ENCODE data around the gene ABCA2.

ABCA2 gene

GRCh38 chr9:137040568-137040967, 12.5 kb upstream of the ABCA2 start:
- no peak for TF ChIP-seq ESRRG (CRISPR knock-in tag; IDR thresholded peaks at IDR 0.05)
- no peak for TF ChIP-seq CSDC2 (CRISPR knock-in tag; IDR thresholded peaks at IDR 0.05)
- no peak for TF ChIP-seq TCF4 (CRISPR knock-in tag; IDR thresholded peaks at IDR 0.05; ENCODE audit: borderline replicate concordance)
- TF ChIP-seq POU6F1 (CRISPR knock-in tag; IDR thresholded peaks at IDR 0.05; ENCODE audit: borderline replicate concordance, low read depth): no peak
- TF ChIP-seq CREB5 (CRISPR knock-in tag; IDR thresholded peaks at IDR 0.05; ENCODE audit: low read depth): no peak
- no peak for TF ChIP-seq GLIS3 (CRISPR knock-in tag; IDR thresholded peaks at IDR 0.05)
- no peak for TF ChIP-seq PATZ1 (CRISPR knock-in tag; IDR thresholded peaks at IDR 0.05; ENCODE audit: borderline replicate concordance)
- no peak for TF ChIP-seq ZC3H10 (CRISPR knock-in tag; IDR thresholded peaks at IDR 0.05)
- TF ChIP-seq RARB (CRISPR knock-in tag; IDR thresholded peaks at IDR 0.05): no peak
- TF ChIP-seq ZFP3 (CRISPR knock-in tag; IDR thresholded peaks at IDR 0.05): no peak
- no peak for TF ChIP-seq ARNTL (CRISPR knock-in tag; IDR thresholded peaks at IDR 0.05; ENCODE audit: borderline replicate concordance, low read depth)
- no peak for TF ChIP-seq ZNF70 (CRISPR knock-in tag; IDR thresholded peaks at IDR 0.05)
- no peak for TF ChIP-seq PPARA (CRISPR knock-in tag; IDR thresholded peaks at IDR 0.05; ENCODE audit: borderline replicate concordance)
- no peak for TF ChIP-seq ZNF565 (CRISPR knock-in tag; conservative IDR thresholded peaks at IDR 0.05; ENCODE audit: low read depth)
- TF ChIP-seq ZNF8 (CRISPR knock-in tag; IDR thresholded peaks at IDR 0.05): no peak
- TF ChIP-seq, protein P1, sequence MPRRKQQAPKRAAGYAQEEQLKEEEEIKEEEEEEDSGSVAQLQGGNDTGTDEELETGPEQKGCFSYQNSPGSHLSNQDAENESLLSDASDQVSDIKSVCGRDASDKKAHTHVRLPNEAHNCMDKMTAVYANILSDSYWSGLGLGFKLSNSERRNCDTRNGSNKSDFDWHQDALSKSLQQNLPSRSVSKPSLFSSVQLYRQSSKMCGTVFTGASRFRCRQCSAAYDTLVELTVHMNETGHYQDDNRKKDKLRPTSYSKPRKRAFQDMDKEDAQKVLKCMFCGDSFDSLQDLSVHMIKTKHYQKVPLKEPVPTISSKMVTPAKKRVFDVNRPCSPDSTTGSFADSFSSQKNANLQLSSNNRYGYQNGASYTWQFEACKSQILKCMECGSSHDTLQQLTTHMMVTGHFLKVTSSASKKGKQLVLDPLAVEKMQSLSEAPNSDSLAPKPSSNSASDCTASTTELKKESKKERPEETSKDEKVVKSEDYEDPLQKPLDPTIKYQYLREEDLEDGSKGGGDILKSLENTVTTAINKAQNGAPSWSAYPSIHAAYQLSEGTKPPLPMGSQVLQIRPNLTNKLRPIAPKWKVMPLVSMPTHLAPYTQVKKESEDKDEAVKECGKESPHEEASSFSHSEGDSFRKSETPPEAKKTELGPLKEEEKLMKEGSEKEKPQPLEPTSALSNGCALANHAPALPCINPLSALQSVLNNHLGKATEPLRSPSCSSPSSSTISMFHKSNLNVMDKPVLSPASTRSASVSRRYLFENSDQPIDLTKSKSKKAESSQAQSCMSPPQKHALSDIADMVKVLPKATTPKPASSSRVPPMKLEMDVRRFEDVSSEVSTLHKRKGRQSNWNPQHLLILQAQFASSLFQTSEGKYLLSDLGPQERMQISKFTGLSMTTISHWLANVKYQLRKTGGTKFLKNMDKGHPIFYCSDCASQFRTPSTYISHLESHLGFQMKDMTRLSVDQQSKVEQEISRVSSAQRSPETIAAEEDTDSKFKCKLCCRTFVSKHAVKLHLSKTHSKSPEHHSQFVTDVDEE (CRISPR knock-in tag; IDR thresholded peaks at IDR 0.05): no peak
- ATAC-seq: no peak

- no peak for ATAC-seq
- no peak for TF ChIP-seq POU6F1 (CRISPR knock-in tag; IDR thresholded peaks at IDR 0.05; ENCODE audit: borderline replicate concordance, low read depth)
These were observed 11.8 kb upstream of the ABCA2 start for GRCh38 chr9:137039611-137040366.

- no peak for ATAC-seq
- no peak for TF ChIP-seq ARNTL (CRISPR knock-in tag; IDR thresholded peaks at IDR 0.05; ENCODE audit: borderline replicate concordance, low read depth)
These were observed 10.9 kb upstream of the ABCA2 start for GRCh38 chr9:137038916-137039315.

- no peak for ATAC-seq
- TF ChIP-seq ZNF565 (CRISPR knock-in tag; conservative IDR thresholded peaks at IDR 0.05; ENCODE audit: low read depth): no peak
- TF ChIP-seq PPARA (CRISPR knock-in tag; IDR thresholded peaks at IDR 0.05; ENCODE audit: borderline replicate concordance): no peak
- no peak for TF ChIP-seq SNAI2 (CRISPR knock-in tag; IDR thresholded peaks at IDR 0.05)
- no peak for TF ChIP-seq ZFP30 (CRISPR knock-in tag; IDR thresholded peaks at IDR 0.05)
- no peak for TF ChIP-seq CREB5 (CRISPR knock-in tag; IDR thresholded peaks at IDR 0.05; ENCODE audit: low read depth)
- TF ChIP-seq ZNF70 (CRISPR knock-in tag; IDR thresholded peaks at IDR 0.05): no peak
- TF ChIP-seq TCF4 (CRISPR knock-in tag; IDR thresholded peaks at IDR 0.05; ENCODE audit: borderline replicate concordance): no peak
- TF ChIP-seq CSRNP3 (CRISPR knock-in tag; IDR thresholded peaks at IDR 0.05): no peak
- TF ChIP-seq ISL1 (CRISPR knock-in tag; IDR thresholded peaks at IDR 0.05): no peak
- TF ChIP-seq BACH2 (CRISPR knock-in tag; IDR thresholded peaks at IDR 0.05; ENCODE audit: borderline replicate concordance): no peak
- TF ChIP-seq TOX (CRISPR knock-in tag; IDR thresholded peaks at IDR 0.05; ENCODE audit: borderline replicate concordance): no peak
These were observed 9.4 kb upstream of the ABCA2 start for GRCh38 chr9:137037483-137037882.

Measured in SK-N-SH treated with all-trans-retinoic acid at 6 μM for 48 hours (cell line).